WTC11 (cell line): ENCODE data around the gene SELPLG. TPM values are rescaled to one million over a fixed set of nuclear protein-coding genes. Genes with fewer than 3 reads are reported as not detected.

Experiments
- ATAC-seq: fragments of 200-7000 bp; cut with Tn5 transposase; 2 replicates; pipeline ENCODE4 v1.10.0; 2021; ENCODE audit warnings: mild to moderate bottlenecking, moderate library complexity
- CTCF ChIA-PET: fragments of 300-600 bp; sonication (Branson Sonifier 250); formaldehyde crosslinking; loops from one replicate; lab custom pipeline; 2021; ENCODE audit warnings: antibody characterized with exemption; lab: Charles Lee
- POLR2A ChIA-PET: fragments of 350-600 bp; sonication (Branson Sonifier 250); formaldehyde crosslinking; loops from one replicate; lab custom pipeline; 2021; ENCODE audit warnings: antibody characterized with exemption; lab: Charles Lee
- DNase-seq: peaks from one replicate; pipeline ENCODE4 v3.0.0; 2021; ENCODE audit warnings: low spot score
- H3K27ac Mint-ChIP-seq: 2 replicates; pipeline ENCODE4 v1.8.0; 2021; ENCODE audit warnings: mixed read lengths
- H3K27me3 Mint-ChIP-seq: 2 replicates; pipeline ENCODE4 v1.8.0; 2021; ENCODE audit warnings: low read depth, mild to moderate bottlenecking, moderate library complexity, mixed read lengths
- H3K36me3 Mint-ChIP-seq: 2 replicates; pipeline ENCODE4 v1.8.0; 2021; ENCODE audit warnings: mixed read lengths
- H3K4me1 Mint-ChIP-seq: 2 replicates; pipeline ENCODE4 v1.8.0; 2022; ENCODE audit warnings: mixed read lengths
- H3K4me3 Mint-ChIP-seq: 2 replicates; pipeline ENCODE4 v1.8.0; 2021; ENCODE audit warnings: mild to moderate bottlenecking, moderate library complexity, mixed read lengths
- H3K9me3 Mint-ChIP-seq: 2 replicates; pipeline ENCODE4 v1.8.0; 2021; ENCODE audit warnings: mixed read lengths
- ARID4B ChIP-seq: sonication (generic); formaldehyde crosslinking; IDR thresholded peaks from 2 replicates; pipeline ENCODE4 v1.8.0; 2023; ENCODE audit warnings: missing genetic modification reagents, mild to moderate bottlenecking, borderline replicate concordance
- E2F4 ChIP-seq: sonication (generic); formaldehyde crosslinking; IDR thresholded peaks from 2 replicates; pipeline ENCODE4 v1.8.1; 2022; ENCODE audit warnings: low read depth, mild to moderate bottlenecking, moderate library complexity, missing genetic modification reagents, borderline replicate concordance
- ELF4 ChIP-seq: sonication (generic); formaldehyde crosslinking; IDR thresholded peaks from 2 replicates; pipeline ENCODE4 v1.8.1; 2022; ENCODE audit warnings: low read depth, mild to moderate bottlenecking, moderate library complexity, missing genetic modification reagents
- EMX1 ChIP-seq: fragments of 250-450 bp; sonication (Bioruptor Pico); IDR thresholded peaks from 2 replicates; pipeline ENCODE4 v1.8.0; 2021; ENCODE audit warnings: mild to moderate bottlenecking
- IRF2 ChIP-seq: sonication (generic); formaldehyde crosslinking; IDR thresholded peaks from 2 replicates; pipeline ENCODE4 v1.8.0; 2022; ENCODE audit warnings: low read depth, missing genetic modification reagents, borderline replicate concordance
- JAZF1 ChIP-seq: fragments of 250-450 bp; sonication (Bioruptor Pico); IDR thresholded peaks from 2 replicates; pipeline ENCODE4 v1.9.0; 2021; ENCODE audit warnings: moderate library complexity, mild to moderate bottlenecking, inconsistent platforms
- MYBL2 ChIP-seq: sonication (generic); formaldehyde crosslinking; IDR thresholded peaks from 2 replicates; pipeline ENCODE4 v1.8.1; 2023; ENCODE audit warnings: mild to moderate bottlenecking, moderate library complexity, missing genetic modification reagents
- NR2C2 ChIP-seq: sonication (generic); formaldehyde crosslinking; IDR thresholded peaks from 2 replicates; pipeline ENCODE4 v1.8.0; 2022; ENCODE audit warnings: mild to moderate bottlenecking, missing genetic modification reagents
- RORB ChIP-seq: fragments of 250-450 bp; sonication (Bioruptor Pico); IDR thresholded peaks from 2 replicates; pipeline ENCODE4 v1.9.0; 2021; ENCODE audit warnings: mild to moderate bottlenecking
- TCF7 ChIP-seq: sonication (generic); formaldehyde crosslinking; IDR thresholded peaks from 2 replicates; pipeline ENCODE4 v1.8.0; 2022; ENCODE audit warnings: mild to moderate bottlenecking, low read depth, missing genetic modification reagents, moderate library complexity
- ZNF396 ChIP-seq: fragments of 250-450 bp; sonication (Bioruptor Pico); IDR thresholded peaks from 2 replicates; pipeline ENCODE4 v1.8.0; 2021; ENCODE audit warnings: mild to moderate bottlenecking, moderate library complexity, borderline replicate concordance
- ZNF671 ChIP-seq: fragments of 250-450 bp; sonication (Bioruptor Pico); IDR thresholded peaks from 2 replicates; pipeline ENCODE4 v1.8.0; 2021; ENCODE audit warnings: mild to moderate bottlenecking
- total RNA-seq: library from RNA; stranded (reverse); gene quantifications from 3 replicates; pipeline ENCODE4 v1.2.3, GENCODE V29; 2021
- TF ChIP-seq, protein P1 (sequence below): sonication (generic); formaldehyde crosslinking; IDR thresholded peaks from 2 replicates; pipeline ENCODE4 v1.8.0; 2022; ENCODE audit warnings: mild to moderate bottlenecking, missing genetic modification reagents
- TF ChIP-seq, protein P2 (sequence below): sonication (generic); formaldehyde crosslinking; IDR thresholded peaks from 2 replicates; pipeline ENCODE4 v1.8.1; 2023; ENCODE audit warnings: mild to moderate bottlenecking, moderate library complexity, missing genetic modification reagents
- TF ChIP-seq, protein P3 (sequence below): fragments of 250-450 bp; sonication (Bioruptor Pico); IDR thresholded peaks from 2 replicates; pipeline ENCODE4 v2.1.2; 2022; ENCODE audit warnings: mild to moderate bottlenecking, moderate library complexity
- TF ChIP-seq, protein P4 (sequence below): sonication (generic); formaldehyde crosslinking; IDR thresholded peaks from 2 replicates; pipeline ENCODE4 v1.8.1; 2023; ENCODE audit warnings: mild to moderate bottlenecking, missing genetic modification reagents
- TF ChIP-seq, protein P5 (sequence below): sonication (generic); formaldehyde crosslinking; IDR thresholded peaks from 2 replicates; pipeline ENCODE4 v1.8.0; 2023; ENCODE audit warnings: mild to moderate bottlenecking, missing genetic modification reagents

The SELPLG gene
- total RNA-seq, 1 experiment from 2014 or later = 0.46 TPM

DNA sequence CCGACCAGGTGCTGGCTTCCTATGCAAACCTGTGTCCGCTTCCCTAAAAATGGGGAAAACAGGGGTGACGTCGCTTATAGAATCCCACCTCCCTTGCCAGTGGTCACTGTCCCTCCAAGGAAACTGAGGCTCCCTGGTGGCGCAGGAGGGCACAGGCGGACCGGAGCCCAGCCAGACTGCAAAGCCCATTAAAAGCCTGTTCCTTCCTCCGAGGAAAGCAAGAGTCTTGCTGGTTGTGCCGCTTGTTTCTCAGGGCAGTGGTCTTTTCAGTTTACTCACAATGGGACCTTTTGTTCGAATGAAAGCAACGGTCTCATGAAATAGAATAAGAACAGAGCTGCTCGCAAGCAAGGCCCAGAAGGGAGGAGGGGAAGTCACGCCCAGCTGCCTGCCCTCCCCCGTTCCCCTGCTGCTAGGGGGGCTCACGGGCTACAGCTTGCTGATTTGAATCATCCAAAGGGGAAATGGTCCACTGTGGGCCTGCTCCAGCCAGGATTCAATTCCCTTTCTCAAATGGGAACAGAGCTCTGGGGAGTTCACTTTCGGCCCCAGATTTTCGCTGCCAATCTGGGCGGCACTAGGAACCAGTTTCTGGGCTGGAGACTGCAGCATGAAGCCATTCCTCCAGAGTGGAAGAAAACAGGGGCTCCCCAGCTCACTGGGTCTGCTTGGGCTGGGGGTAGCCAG, 4.6 kb upstream of the SELPLG start (continued):
- no peak for TF ChIP-seq TCF7 (CRISPR knock-in tag)
- TF ChIP-seq IRF2 (CRISPR knock-in tag) = no peak
- TF ChIP-seq, protein P1, sequence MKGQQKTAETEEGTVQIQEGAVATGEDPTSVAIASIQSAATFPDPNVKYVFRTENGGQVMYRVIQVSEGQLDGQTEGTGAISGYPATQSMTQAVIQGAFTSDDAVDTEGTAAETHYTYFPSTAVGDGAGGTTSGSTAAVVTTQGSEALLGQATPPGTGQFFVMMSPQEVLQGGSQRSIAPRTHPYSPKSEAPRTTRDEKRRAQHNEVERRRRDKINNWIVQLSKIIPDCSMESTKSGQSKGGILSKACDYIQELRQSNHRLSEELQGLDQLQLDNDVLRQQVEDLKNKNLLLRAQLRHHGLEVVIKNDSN = no peak
- TF ChIP-seq NR2C2 (CRISPR knock-in tag) = no peak
- TF ChIP-seq, protein P2, sequence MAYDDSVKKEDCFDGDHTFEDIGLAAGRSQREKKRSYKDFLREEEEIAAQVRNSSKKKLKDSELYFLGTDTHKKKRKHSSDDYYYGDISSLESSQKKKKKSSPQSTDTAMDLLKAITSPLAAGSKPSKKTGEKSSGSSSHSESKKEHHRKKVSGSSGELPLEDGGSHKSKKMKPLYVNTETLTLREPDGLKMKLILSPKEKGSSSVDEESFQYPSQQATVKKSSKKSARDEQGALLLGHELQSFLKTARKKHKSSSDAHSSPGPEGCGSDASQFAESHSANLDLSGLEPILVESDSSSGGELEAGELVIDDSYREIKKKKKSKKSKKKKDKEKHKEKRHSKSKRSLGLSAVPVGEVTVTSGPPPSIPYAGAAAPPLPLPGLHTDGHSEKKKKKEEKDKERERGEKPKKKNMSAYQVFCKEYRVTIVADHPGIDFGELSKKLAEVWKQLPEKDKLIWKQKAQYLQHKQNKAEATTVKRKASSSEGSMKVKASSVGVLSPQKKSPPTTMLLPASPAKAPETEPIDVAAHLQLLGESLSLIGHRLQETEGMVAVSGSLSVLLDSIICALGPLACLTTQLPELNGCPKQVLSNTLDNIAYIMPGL (CRISPR knock-in tag) = no peak
- TF ChIP-seq, protein P3, sequence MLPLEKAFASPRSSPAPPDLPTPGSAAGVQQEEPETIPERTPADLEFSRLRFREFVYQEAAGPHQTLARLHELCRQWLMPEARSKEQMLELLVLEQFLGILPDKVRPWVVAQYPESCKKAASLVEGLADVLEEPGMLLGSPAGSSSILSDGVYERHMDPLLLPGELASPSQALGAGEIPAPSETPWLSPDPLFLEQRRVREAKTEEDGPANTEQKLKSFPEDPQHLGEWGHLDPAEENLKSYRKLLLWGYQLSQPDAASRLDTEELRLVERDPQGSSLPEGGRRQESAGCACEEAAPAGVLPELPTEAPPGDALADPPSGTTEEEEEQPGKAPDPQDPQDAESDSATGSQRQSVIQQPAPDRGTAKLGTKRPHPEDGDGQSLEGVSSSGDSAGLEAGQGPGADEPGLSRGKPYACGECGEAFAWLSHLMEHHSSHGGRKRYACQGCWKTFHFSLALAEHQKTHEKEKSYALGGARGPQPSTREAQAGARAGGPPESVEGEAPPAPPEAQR (CRISPR knock-in tag) = no peak
- no peak for TF ChIP-seq MYBL2 (CRISPR knock-in tag)
- no peak for TF ChIP-seq E2F4 (CRISPR knock-in tag)
- no peak for TF ChIP-seq ELF4 (CRISPR knock-in tag)
- TF ChIP-seq, protein P4, sequence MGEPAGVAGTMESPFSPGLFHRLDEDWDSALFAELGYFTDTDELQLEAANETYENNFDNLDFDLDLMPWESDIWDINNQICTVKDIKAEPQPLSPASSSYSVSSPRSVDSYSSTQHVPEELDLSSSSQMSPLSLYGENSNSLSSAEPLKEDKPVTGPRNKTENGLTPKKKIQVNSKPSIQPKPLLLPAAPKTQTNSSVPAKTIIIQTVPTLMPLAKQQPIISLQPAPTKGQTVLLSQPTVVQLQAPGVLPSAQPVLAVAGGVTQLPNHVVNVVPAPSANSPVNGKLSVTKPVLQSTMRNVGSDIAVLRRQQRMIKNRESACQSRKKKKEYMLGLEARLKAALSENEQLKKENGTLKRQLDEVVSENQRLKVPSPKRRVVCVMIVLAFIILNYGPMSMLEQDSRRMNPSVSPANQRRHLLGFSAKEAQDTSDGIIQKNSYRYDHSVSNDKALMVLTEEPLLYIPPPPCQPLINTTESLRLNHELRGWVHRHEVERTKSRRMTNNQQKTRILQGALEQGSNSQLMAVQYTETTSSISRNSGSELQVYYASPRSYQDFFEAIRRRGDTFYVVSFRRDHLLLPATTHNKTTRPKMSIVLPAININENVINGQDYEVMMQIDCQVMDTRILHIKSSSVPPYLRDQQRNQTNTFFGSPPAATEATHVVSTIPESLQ (CRISPR knock-in tag) = no peak
- no peak for TF ChIP-seq JAZF1 (CRISPR knock-in tag)
- no peak for TF ChIP-seq RORB
- TF ChIP-seq, protein P5, sequence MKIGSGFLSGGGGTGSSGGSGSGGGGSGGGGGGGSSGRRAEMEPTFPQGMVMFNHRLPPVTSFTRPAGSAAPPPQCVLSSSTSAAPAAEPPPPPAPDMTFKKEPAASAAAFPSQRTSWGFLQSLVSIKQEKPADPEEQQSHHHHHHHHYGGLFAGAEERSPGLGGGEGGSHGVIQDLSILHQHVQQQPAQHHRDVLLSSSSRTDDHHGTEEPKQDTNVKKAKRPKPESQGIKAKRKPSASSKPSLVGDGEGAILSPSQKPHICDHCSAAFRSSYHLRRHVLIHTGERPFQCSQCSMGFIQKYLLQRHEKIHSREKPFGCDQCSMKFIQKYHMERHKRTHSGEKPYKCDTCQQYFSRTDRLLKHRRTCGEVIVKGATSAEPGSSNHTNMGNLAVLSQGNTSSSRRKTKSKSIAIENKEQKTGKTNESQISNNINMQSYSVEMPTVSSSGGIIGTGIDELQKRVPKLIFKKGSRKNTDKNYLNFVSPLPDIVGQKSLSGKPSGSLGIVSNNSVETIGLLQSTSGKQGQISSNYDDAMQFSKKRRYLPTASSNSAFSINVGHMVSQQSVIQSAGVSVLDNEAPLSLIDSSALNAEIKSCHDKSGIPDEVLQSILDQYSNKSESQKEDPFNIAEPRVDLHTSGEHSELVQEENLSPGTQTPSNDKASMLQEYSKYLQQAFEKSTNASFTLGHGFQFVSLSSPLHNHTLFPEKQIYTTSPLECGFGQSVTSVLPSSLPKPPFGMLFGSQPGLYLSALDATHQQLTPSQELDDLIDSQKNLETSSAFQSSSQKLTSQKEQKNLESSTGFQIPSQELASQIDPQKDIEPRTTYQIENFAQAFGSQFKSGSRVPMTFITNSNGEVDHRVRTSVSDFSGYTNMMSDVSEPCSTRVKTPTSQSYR (CRISPR knock-in tag) = no peak

GRCh38 chr12:108637222-108637971, 3.7 kb upstream of the SELPLG start:
- ChIA-PET CTCF (interaction anchor here (0.8 to 2.2 kb wide), 6 partner anchors 10 to 314 kb away, joined by 3 to 11 read pairs (median 4); no protein-coding TSS in a partner anchor), POLR2A (interaction anchor here (1.0 to 1.4 kb wide), 2 partner anchors 93 to 164 kb away, joined by 4 read pairs; no protein-coding TSS in a partner anchor)
- Mint-ChIP-seq H3K9me3 (no peaks in the 10 kb centered on the region), H3K27me3 (no peaks in the 10 kb centered on the region), H3K36me3 (no peaks in the 10 kb centered on the region), H3K4me3 (no peak overlapping the region), H3K27ac (no peak overlapping the region), H3K4me1 (peaks cover 64% of the 10 kb centered on the region)
- ATAC-seq (peak; percentile 7; the same call in 1 of the 2 replicates), DNase-seq (no peak)
- TF ChIP-seq EMX1 (no peak), ZNF671 (CRISPR knock-in tag) (no peak), ZNF396 (no peak), ARID4B (no peak)
